H9 (cell line): Measurements from ENCODE around the gene DPH6. TPM values are rescaled to one million over a fixed set of nuclear protein-coding genes. Genes with fewer than 3 reads are reported as not detected.

ENCODE experiments used
- DNase-seq: peaks from one replicate; pipeline ENCODE4 v3.0.0-alpha.2; 2017
- H2AFZ ChIP-seq: one replicate; pipeline ENCODE4 v1.6.1; 2013; ENCODE audit warnings: mild to moderate bottlenecking, low read length, control low read depth, moderate library complexity
- H2AK5ac ChIP-seq: 2 replicates; pipeline ENCODE4 v1.6.1; 2013; ENCODE audit warnings: low read length, control low read depth, mixed read lengths; ENCODE audit not compliant: insufficient read length
- H2BK120ac ChIP-seq: one replicate; pipeline ENCODE4 v1.6.1; 2013; ENCODE audit warnings: low read depth, mild to moderate bottlenecking, low read length, control low read depth, inconsistent platforms; ENCODE audit not compliant: poor library complexity, severe bottlenecking
- H2BK12ac ChIP-seq: 2 replicates; pipeline ENCODE4 v1.6.1; 2013; ENCODE audit warnings: low read length, control low read depth, mixed read lengths, low read depth; ENCODE audit not compliant: insufficient read length
- H2BK15ac ChIP-seq: 2 replicates; pipeline ENCODE4 v1.6.1; 2013; ENCODE audit warnings: low read depth, low read length, control low read depth
- H2BK20ac ChIP-seq: one replicate; pipeline ENCODE4 v1.6.1; 2013; ENCODE audit warnings: low read depth, mild to moderate bottlenecking, low read length, control low read depth, inconsistent platforms; ENCODE audit not compliant: poor library complexity, severe bottlenecking
- H2BK5ac ChIP-seq: 2 replicates; pipeline ENCODE4 v1.6.1; 2013; ENCODE audit warnings: low read length, control low read depth, mixed read lengths; ENCODE audit not compliant: insufficient read length
- H3K14ac ChIP-seq: 2 replicates; pipeline ENCODE4 v1.6.1; 2013; ENCODE audit warnings: low read length, control low read depth; ENCODE audit not compliant: insufficient read depth
- H3K18ac ChIP-seq: 2 replicates; pipeline ENCODE4 v1.6.1; 2013; ENCODE audit warnings: low read depth, mild to moderate bottlenecking, mixed read lengths, low read length, control low read depth; ENCODE audit not compliant: insufficient read length
- H3K23ac ChIP-seq: 2 replicates; pipeline ENCODE4 v1.6.1; 2013; ENCODE audit warnings: low read length, control low read depth, mixed read lengths, low read depth; ENCODE audit not compliant: insufficient read length
- H3K23me2 ChIP-seq: 2 replicates; pipeline ENCODE4 v1.6.1; 2013; ENCODE audit warnings: low read depth, mild to moderate bottlenecking, mixed read lengths, low read length, control low read depth; ENCODE audit not compliant: insufficient read length, poor library complexity, severe bottlenecking
- H3K27ac ChIP-seq: 2 replicates; pipeline ENCODE4 v1.5.1; 2013; ENCODE audit warnings: low read length, control low read depth, mixed read lengths, low read depth; ENCODE audit not compliant: insufficient read length
- H3K27me3 ChIP-seq: 2 replicates; pipeline ENCODE4 v1.6.1; 2013; ENCODE audit warnings: low read length, control low read depth, inconsistent platforms; ENCODE audit not compliant: insufficient read depth
- H3K4ac ChIP-seq: 2 replicates; pipeline ENCODE4 v1.6.1; 2013; ENCODE audit warnings: low read depth, mild to moderate bottlenecking, control low read depth, inconsistent platforms, low read length, moderate library complexity
- H3K4me1 ChIP-seq: 2 replicates; pipeline ENCODE4 v1.6.1; 2013; ENCODE audit warnings: low read length, control low read depth, inconsistent platforms; ENCODE audit not compliant: insufficient read depth
- H3K4me2 ChIP-seq: 2 replicates; pipeline ENCODE4 v1.6.1; 2013; ENCODE audit warnings: low read length, control low read depth, mixed read lengths; ENCODE audit not compliant: insufficient read length, insufficient read depth
- H3K56ac ChIP-seq: 2 replicates; pipeline ENCODE4 v1.6.1; 2013; ENCODE audit warnings: low read depth, mild to moderate bottlenecking, mixed read lengths, low read length, control low read depth; ENCODE audit not compliant: insufficient read length
- H3K79me1 ChIP-seq: 2 replicates; pipeline ENCODE4 v1.6.1; 2013; ENCODE audit warnings: low read depth, mild to moderate bottlenecking, moderate library complexity, low read length, control low read depth, inconsistent platforms; ENCODE audit not compliant: insufficient read depth, poor library complexity, severe bottlenecking
- H3K79me2 ChIP-seq: 2 replicates; pipeline ENCODE4 v1.6.1; 2013; ENCODE audit warnings: low read length, control low read depth, inconsistent platforms; ENCODE audit not compliant: insufficient read depth
- H3K9ac ChIP-seq: 2 replicates; pipeline ENCODE4 v1.6.1; 2013; ENCODE audit warnings: low read length, control low read depth, mixed read lengths; ENCODE audit not compliant: insufficient read length; ENCODE audit errors: extremely low read depth
- H3K9me3 ChIP-seq: one replicate; pipeline ENCODE4 v1.6.1; 2013; ENCODE audit warnings: low read depth, low read length, inconsistent platforms; ENCODE audit not compliant: control insufficient read depth
- H3T11ph ChIP-seq: one replicate; pipeline ENCODE4 v1.6.1; 2013; ENCODE audit warnings: mild to moderate bottlenecking, low read length, control low read depth, inconsistent platforms
- H4K20me1 ChIP-seq: one replicate; pipeline ENCODE4 v1.6.1; 2013; ENCODE audit not compliant: control insufficient read depth, insufficient read length, insufficient read depth
- H4K5ac ChIP-seq: 2 replicates; pipeline ENCODE4 v1.6.1; 2013; ENCODE audit warnings: low read depth, mild to moderate bottlenecking, mixed read lengths, low read length, control low read depth; ENCODE audit not compliant: insufficient read length
- H4K8ac ChIP-seq: replicated peaks from 2 replicates; pipeline ENCODE4 v1.6.1; 2013; ENCODE audit warnings: low read length, control low read depth, mixed read lengths, low read depth; ENCODE audit not compliant: insufficient read length
- H4K91ac ChIP-seq: 2 replicates; pipeline ENCODE4 v1.6.1; 2013; ENCODE audit warnings: low read depth, mild to moderate bottlenecking, moderate library complexity, mixed read lengths, low read length, control low read depth; ENCODE audit not compliant: insufficient read length
- H3K27ac Mint-ChIP-seq, 3 experiments: 2 replicates in 2 of 3; 3 replicates in 1 of 3; pipeline ENCODE4 v1.8.0; 2020 to 2021; ENCODE audit warnings: mixed read lengths in 3 of 3, mild to moderate bottlenecking in 1 of 3, moderate library complexity in 1 of 3
- H3K27me3 Mint-ChIP-seq: 2 replicates; pipeline ENCODE4 v1.8.0; 2021; ENCODE audit warnings: low read depth, mild to moderate bottlenecking, moderate library complexity, mixed read lengths
- H3K36me3 Mint-ChIP-seq, 3 experiments: 2 replicates in 2 of 3; 3 replicates in 1 of 3; pipeline ENCODE4 v1.8.0; 2020 to 2021; ENCODE audit warnings: low read depth in 3 of 3, mixed read lengths in 3 of 3; ENCODE audit not compliant: insufficient read depth in 1 of 3
- H3K4me1 Mint-ChIP-seq, 2 experiments: 2 replicates each; pipeline ENCODE4 v1.8.0; 2020; ENCODE audit warnings: mixed read lengths in 2 of 2
- H3K4me3 Mint-ChIP-seq, 2 experiments: 2 replicates in 1 of 2; 3 replicates in 1 of 2; pipeline ENCODE4 v1.8.0; 2020 to 2021; ENCODE audit warnings: mild to moderate bottlenecking in 2 of 2, mixed read lengths in 2 of 2, moderate library complexity in 1 of 2
- H3K9me3 Mint-ChIP-seq, 2 experiments: 2 replicates in 1 of 2; 3 replicates in 1 of 2; pipeline ENCODE4 v1.8.0; 2020; ENCODE audit warnings: mild to moderate bottlenecking in 2 of 2, mixed read lengths in 2 of 2, moderate library complexity in 1 of 2
- WGBS: extraction: QIAGEN DNeasy Blood & Tissue Kit; methylation state at CpG from one replicate; pipeline ENCODE4 v1.1.7; 2013; ENCODE audit warnings: missing lambda C conversion rate, low lambda C conversion rate, mixed read lengths; ENCODE audit not compliant: insufficient read length; ENCODE audit errors: extremely low coverage; 5-methylcytosine and 5-hydroxymethylcytosine counted together
- total RNA-seq: library from RNA; stranded (reverse); gene quantifications from 2 replicates; pipeline ENCODE4 v1.2.1, GENCODE V29; 2021
- TF ChIP-seq, protein P1 (sequence below): fragments of 200-600 bp; sonication (generic); conservative IDR thresholded peaks from 3 replicates; pipeline ENCODE4 v1.8.0; 2021; ENCODE audit warnings: antibody characterized with exemption, mild to moderate bottlenecking

The DPH6 gene
- total RNA-seq, 1 experiment from 2014 or later: 42.0 TPM

DNA sequence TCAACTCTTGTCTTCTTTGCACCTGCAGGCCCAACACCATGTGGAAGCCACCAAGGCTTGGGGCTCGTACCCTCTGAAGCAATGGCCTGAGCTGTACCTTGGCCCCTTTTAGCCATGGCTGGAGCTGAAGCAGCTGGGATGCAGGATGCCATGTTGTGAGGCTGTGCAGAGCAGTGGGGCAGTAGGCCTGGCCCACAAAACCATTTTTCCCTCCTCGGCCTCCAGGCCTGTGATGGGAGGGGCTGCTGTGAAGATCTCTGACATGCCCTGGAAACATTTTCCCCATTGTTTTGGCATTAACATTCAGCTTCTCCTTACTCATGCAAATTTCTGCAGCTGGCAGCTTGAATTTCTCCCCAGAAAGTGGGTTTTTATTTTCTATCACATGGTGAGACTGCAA is 58.5 kb downstream of the DPH6 start:
- no peaks in the 10 kb centered on the region for H4K20me1 ChIP-seq

More for the DNA sequence above, 58.5 kb downstream of the DPH6 start:
- Histone ChIP-seq H2AFZ (no peak overlapping the region), H4K91ac (no peak overlapping the region), H3T11ph (no peak overlapping the region), H2BK15ac (no peak overlapping the region), H3K23me2 (no peaks in the 10 kb centered on the region), H3K4me2 (no peak overlapping the region), H2AK5ac (no peak overlapping the region), H2BK12ac (no peak overlapping the region), H4K8ac (no peak overlapping the region), H3K27ac (no peak overlapping the region), H3K9ac (no peak overlapping the region), H3K18ac (no peak overlapping the region), H2BK120ac (no peak overlapping the region), H3K14ac (no peak overlapping the region), H2BK20ac (no peak overlapping the region), H3K79me2 (no peaks in the 10 kb centered on the region), H3K27me3 (no peaks in the 10 kb centered on the region), H3K79me1 (no peaks in the 10 kb centered on the region), H3K23ac (no peak overlapping the region), H3K9me3 (peaks cover 8% of the 10 kb centered on the region), H3K4me1 (no peaks in the 10 kb centered on the region), H3K4ac (no peak overlapping the region), H2BK5ac (no peak overlapping the region), H3K56ac (no peak overlapping the region), H4K5ac (no peak overlapping the region)
- no peaks in the 10 kb centered on the region for H3K27me3 Mint-ChIP-seq
- no peaks in the 10 kb centered on the region; a peak in 1 of 4 replicates for H3K4me1 Mint-ChIP-seq
- TF ChIP-seq, protein P1, sequence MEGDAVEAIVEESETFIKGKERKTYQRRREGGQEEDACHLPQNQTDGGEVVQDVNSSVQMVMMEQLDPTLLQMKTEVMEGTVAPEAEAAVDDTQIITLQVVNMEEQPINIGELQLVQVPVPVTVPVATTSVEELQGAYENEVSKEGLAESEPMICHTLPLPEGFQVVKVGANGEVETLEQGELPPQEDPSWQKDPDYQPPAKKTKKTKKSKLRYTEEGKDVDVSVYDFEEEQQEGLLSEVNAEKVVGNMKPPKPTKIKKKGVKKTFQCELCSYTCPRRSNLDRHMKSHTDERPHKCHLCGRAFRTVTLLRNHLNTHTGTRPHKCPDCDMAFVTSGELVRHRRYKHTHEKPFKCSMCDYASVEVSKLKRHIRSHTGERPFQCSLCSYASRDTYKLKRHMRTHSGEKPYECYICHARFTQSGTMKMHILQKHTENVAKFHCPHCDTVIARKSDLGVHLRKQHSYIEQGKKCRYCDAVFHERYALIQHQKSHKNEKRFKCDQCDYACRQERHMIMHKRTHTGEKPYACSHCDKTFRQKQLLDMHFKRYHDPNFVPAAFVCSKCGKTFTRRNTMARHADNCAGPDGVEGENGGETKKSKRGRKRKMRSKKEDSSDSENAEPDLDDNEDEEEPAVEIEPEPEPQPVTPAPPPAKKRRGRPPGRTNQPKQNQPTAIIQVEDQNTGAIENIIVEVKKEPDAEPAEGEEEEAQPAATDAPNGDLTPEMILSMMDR: no peak
- no peak overlapping the region for H3K4me3 Mint-ChIP-seq
- peaks cover 43 to 65% (median 51%) of the 10 kb centered on the region in 3 experiments for H3K36me3 Mint-ChIP-seq
- no CpG with 5 or more reads among the region's 2 CpGs for WGBS
- no peak for DNase-seq
- H3K27ac Mint-ChIP-seq: no peak overlapping the region
- H3K9me3 Mint-ChIP-seq: peaks cover 33 to 39% of the 10 kb centered on the region in 2 experiments
